Small intestine (tissue), 7 donors: ENCODE measurements around the gene KDM4E. TPM values are rescaled to one million over a fixed set of nuclear protein-coding genes. Genes with fewer than 3 reads are reported as not detected.
A peak's percentile ranks its signal among the peaks of the same experiment; 100 is the strongest.

Experiments used
- DNase-seq, 2 donors: peaks; one replicate each; pipeline versions ENCODE4 v3.0.0 to v3.0.0-alpha.2; 2013
- FAIRE-seq: peaks from 2 replicates; lab custom pipeline; 2012; peaks lifted over from hg19 to GRCh38; lab: Jason Lieb, UNC
- H3K27ac ChIP-seq, 3 donors: one replicate each; pipeline ENCODE4 v1.5.1; 2013; ENCODE audit warnings: low read length in 2 of 3, mild to moderate bottlenecking in 2 of 3, control low read depth in 1 of 3, inconsistent platforms in 1 of 3, low read depth in 1 of 3, moderate library complexity in 1 of 3
- H3K27me3 ChIP-seq, 3 donors: one replicate each; pipeline ENCODE4 v1.6.1; 2013; ENCODE audit warnings: low read length in 3 of 3, inconsistent platforms in 1 of 3; ENCODE audit not compliant: control insufficient read depth in 3 of 3, insufficient read depth in 3 of 3
- H3K36me3 ChIP-seq, 3 donors: one replicate each; pipeline ENCODE4 v1.6.1; 2013; ENCODE audit warnings: low read length in 3 of 3, inconsistent platforms in 1 of 3, low read depth in 1 of 3, mild to moderate bottlenecking in 1 of 3, moderate library complexity in 1 of 3; ENCODE audit not compliant: control insufficient read depth in 3 of 3, insufficient read depth in 2 of 3
- H3K4me1 ChIP-seq, 3 donors: one replicate each; pipeline ENCODE4 v1.6.1; 2013; ENCODE audit warnings: low read length in 2 of 3, inconsistent platforms in 1 of 3, low read depth in 1 of 3, mild to moderate bottlenecking in 1 of 3, moderate library complexity in 1 of 3; ENCODE audit not compliant: control insufficient read depth in 3 of 3, insufficient read depth in 2 of 3
- H3K4me3 ChIP-seq, 3 donors: one replicate each; pipeline ENCODE4 v1.5.1; 2013; ENCODE audit warnings: low read length in 3 of 3, control low read depth in 1 of 3, inconsistent platforms in 1 of 3, low read depth in 1 of 3, mild to moderate bottlenecking in 1 of 3, moderate library complexity in 1 of 3
- H3K9me3 ChIP-seq, 2 donors: one replicate each; pipeline ENCODE4 v1.6.1; 2013; ENCODE audit warnings: low read depth in 1 of 2, low read length in 1 of 2; ENCODE audit not compliant: control insufficient read depth in 2 of 2, insufficient read depth in 1 of 2
- WGBS, 3 donors: extraction: QIAGEN DNeasy Blood & Tissue Kit; methylation state at CpG; one replicate each; pipeline ENCODE4 v1.1.7; 2013; 5-methylcytosine and 5-hydroxymethylcytosine counted together
- polyA plus RNA-seq, 4 donors: library from polyadenylated mRNA; stranded (reverse) in 3 of 4; unstranded in 1 of 4; fragments of 200-250 nt in 3 of 4; fragments of 120-200 nt in 1 of 4; gene quantifications; one replicate each; pipeline versions ENCODE4 v1.2.1 to v1.2.3, GENCODE V29; 2013
- donor health status: healthy with polysubstance abuse.
- donor health status: control.
- donor health status: control.
- donor health status: Bipolar disorder and iron deficiency.
- donor health status: healthy.

The KDM4E gene
- polyA plus RNA-seq, 4 donors = 0.49 TPM; not detected in 3

DNA sequence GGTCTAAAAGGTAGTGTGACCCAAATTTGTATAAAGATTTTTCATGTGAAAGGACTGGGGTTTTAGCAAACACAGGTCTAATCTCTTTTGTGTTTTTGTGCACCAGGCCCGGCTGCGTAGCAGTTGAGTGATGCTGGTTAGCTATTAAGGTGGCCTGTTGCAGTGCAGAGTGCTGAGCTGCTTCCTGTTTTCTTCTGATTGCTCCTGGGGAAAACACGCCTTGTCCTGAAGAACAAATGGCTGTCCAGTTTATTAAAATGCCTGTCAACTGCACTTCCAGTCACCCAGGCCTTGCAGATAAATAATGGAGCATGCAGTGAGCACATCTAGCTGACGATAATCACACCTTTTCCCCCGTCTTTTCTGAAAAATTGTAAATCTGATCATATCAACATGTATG is 43.5 kb downstream of the KDM4E start:
- 1 to 6% (median 2%) methylated on average over 5 of the region's 5 CpGs for WGBS, 3 donors
- H3K4me1 ChIP-seq = peaks cover 0 to 2% (median 0%) of the 10 kb centered on the region in 3 donors
- peak overlapping the region; percentile 85 to 93 (median 86) for H3K4me3 ChIP-seq
- FAIRE-seq (peak; percentile 10), DNase-seq (peak; percentile 94 to 96)
- H3K27ac ChIP-seq = peak overlapping the region; percentile 99 to 100 (median 100)
- no peaks in the 10 kb centered on the region for H3K27me3 ChIP-seq
- peaks cover 0 to 3% (median 0%) of the 10 kb centered on the region in 3 donors for H3K36me3 ChIP-seq
- no peaks in the 10 kb centered on the region for H3K9me3 ChIP-seq

- FAIRE-seq = no peak
- WGBS, 3 donors = 89 to 94% (median 92%) methylated on average over 1 of the region's 1 CpG
These were observed 45.4 kb downstream of the KDM4E start for GRCh38 chr11:95070471-95070870.

DNA sequence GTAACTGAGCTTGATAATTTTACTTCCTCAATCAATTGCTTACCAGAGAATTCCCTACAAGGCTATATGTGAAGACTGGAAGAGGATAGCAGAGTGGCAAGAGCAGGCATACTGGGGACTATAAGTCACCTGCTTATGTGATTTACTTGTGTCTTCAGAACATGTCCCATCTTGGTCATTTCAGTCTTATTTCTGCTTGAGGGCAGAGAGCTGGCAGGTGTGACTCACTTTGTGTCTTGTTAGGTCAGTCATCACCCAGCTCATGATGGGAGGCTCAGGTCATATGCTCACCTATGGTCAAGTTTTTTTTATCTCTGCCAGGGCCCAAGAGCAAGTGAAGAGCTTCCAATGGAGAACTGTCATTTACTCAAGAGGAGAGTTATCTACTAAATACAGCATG is 47.9 kb downstream of the KDM4E start:
- H3K27ac ChIP-seq = no peak overlapping the region
- H3K27me3 ChIP-seq = no peaks in the 10 kb centered on the region
- H3K9me3 ChIP-seq = no peaks in the 10 kb centered on the region
- H3K4me1 ChIP-seq = peaks cover 0 to 6% (median 5%) of the 10 kb centered on the region in 3 donors
- no peak for DNase-seq
- peaks cover 0 to 3% (median 0%) of the 10 kb centered on the region in 3 donors for H3K36me3 ChIP-seq
- no peak overlapping the region for H3K4me3 ChIP-seq
- no peak for FAIRE-seq

More at GRCh38 chr11:95070471-95070870, 45.4 kb downstream of the KDM4E start:
- H3K27me3 ChIP-seq = no peaks in the 10 kb centered on the region
- DNase-seq = no peak
- H3K4me1 ChIP-seq = peaks cover 0 to 6% (median 5%) of the 10 kb centered on the region in 3 donors
- peaks cover 0 to 3% (median 0%) of the 10 kb centered on the region in 3 donors for H3K36me3 ChIP-seq
- H3K9me3 ChIP-seq = no peaks in the 10 kb centered on the region
- no peak overlapping the region for H3K4me3 ChIP-seq
- H3K27ac ChIP-seq = no peak overlapping the region

DNA sequence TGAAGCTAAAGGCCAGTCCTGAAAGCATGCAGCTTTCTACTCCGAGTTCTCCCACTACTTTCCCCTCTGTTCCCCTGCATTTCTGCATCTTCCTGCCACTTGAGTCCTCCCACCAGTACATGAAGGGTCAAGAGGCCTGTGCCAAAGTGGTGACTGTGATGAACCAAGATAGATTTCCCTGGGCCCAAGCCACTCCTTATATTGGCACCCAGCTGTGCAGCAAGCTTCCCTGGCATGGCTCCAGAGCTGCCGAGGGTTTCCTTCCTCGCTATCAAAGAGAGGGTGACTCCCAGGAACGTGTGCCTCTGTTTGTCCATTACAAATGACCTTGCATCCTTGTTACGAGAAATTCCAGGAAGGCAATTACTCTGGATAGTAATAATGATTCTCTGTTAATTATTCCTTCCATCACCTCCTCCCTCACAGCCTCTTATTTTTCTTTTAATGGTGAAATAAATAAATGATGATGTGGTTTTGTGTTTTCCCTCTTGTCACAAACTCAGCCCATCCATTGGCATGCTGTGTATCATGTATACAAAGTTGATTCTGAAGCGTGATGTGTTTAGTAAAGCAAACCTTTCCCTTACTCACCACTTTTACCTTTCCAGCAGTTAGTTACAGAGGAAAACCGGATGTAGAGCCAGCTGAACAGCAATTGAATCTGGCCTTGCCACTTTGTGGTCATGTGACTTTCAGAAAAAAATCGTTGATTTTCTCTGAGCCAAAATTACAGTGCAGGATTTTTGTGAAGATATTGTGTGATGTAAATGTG is 49.9 kb downstream of the KDM4E start:
- Histone ChIP-seq H3K27me3 (no peaks in the 10 kb centered on the region), H3K4me3 (no peak overlapping the region), H3K9me3 (no peaks in the 10 kb centered on the region), H3K36me3 (peaks cover 0 to 2% (median 0%) of the 10 kb centered on the region in 3 donors), H3K4me1 (peaks cover 0 to 6% (median 5%) of the 10 kb centered on the region in 3 donors), H3K27ac (peak overlapping the region in 1 of 3 donors; percentile 45)
- WGBS, 3 donors = 26 to 33% (median 29%) methylated on average over 8 of the region's 8 CpGs
- FAIRE-seq (no peak), DNase-seq (peak; percentile 46 to 84)

DNA sequence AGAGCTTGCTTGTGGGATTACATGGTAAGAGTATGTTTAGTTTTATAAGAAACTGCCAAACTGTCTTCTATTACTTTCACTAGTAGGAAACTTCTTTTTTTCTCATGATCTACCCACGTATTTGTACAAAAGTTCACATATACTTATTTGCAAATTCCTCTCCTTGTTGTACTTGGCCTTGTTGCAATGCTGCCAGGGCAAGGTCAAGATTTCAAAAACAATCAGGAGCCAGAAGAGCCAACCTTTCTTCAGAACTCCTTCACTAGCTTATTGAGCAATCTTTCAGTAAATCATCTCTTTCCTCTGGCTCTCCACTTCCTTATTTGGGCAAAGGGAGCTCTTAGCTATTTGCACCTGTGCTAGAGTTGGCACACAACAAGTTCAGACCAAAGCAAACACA is 51.4 kb downstream of the KDM4E start:
- Histone ChIP-seq H3K36me3 (no peaks in the 10 kb centered on the region), H3K9me3 (no peaks in the 10 kb centered on the region), H3K4me3 (no peak overlapping the region), H3K27ac (no peak overlapping the region), H3K4me1 (peaks cover 0 to 5% (median 4%) of the 10 kb centered on the region in 3 donors), H3K27me3 (no peaks in the 10 kb centered on the region)
- FAIRE-seq = no peak
- peak in 1 of 2 donors; percentile 62 for DNase-seq
- WGBS, 3 donors = 4 to 15% (median 15%) methylated on average over 1 of the region's 1 CpG

GRCh38 chr11:95076981-95077380 is 51.9 kb downstream of the KDM4E start:
- Histone ChIP-seq H3K27me3 (no peaks in the 10 kb centered on the region), H3K36me3 (no peaks in the 10 kb centered on the region), H3K4me3 (no peak overlapping the region), H3K4me1 (peaks cover 0 to 5% (median 4%) of the 10 kb centered on the region in 3 donors), H3K9me3 (no peaks in the 10 kb centered on the region), H3K27ac (no peak overlapping the region)
- DNase-seq (no peak), FAIRE-seq (no peak)

Other genes with a start within 250 kb of the KDM4E start
- 10 to 100 TPM; 44.5 to 78.9 (median 55.8) TPM for gene CWC15, start 51.7 kb upstream of the KDM4E start, polyA plus RNA-seq
- gene KDM4D, start 51.5 kb upstream of the KDM4E start, polyA plus RNA-seq = under 1 TPM in 3 of 4 donors, not detected in 1; 0.27 to 0.54 (median 0.49) TPM
- not detected for gene KDM4F, start 24.2 kb downstream of the KDM4E start, polyA plus RNA-seq
- gene SRSF8, start 41.7 kb downstream of the KDM4E start, polyA plus RNA-seq = 10 to 100 TPM; 29.3 to 52.2 (median 34.6) TPM
- 10 to 100 TPM in 2 of 4 donors, 1 to 10 TPM in 2; 4.3 to 38.2 (median 12.2) TPM for gene ENDOD1, start 64.6 kb downstream of the KDM4E start, polyA plus RNA-seq
- gene SESN3, start 205.9 kb downstream of the KDM4E start, polyA plus RNA-seq = 10 to 100 TPM in 1 of 4 donors, 1 to 10 TPM in 3; 3.5 to 60.1 (median 5.3) TPM